HCT116 (cell line): Measurements from ENCODE around the gene BRINP3. TPM values are rescaled to one million over a fixed set of nuclear protein-coding genes. Genes with fewer than 3 reads are reported as not detected.

ENCODE experiments used
- ATAC-seq: fragments of 200-7000 bp; cut with Tn5 transposase; 2 replicates; pipeline ENCODE4 v1.9.1; 2020; ENCODE audit warnings: mild to moderate bottlenecking, moderate library complexity
- BruUV-seq: library from RNA; stranded (reverse); fragments of 400-500 nt; replicated peaks from 2 replicates; lab custom pipeline; 2021; lab: Mats Ljungman, UMichigan
- CTCF ChIA-PET: fragments of 300-600 bp; sonication (Branson Sonifier 250); formaldehyde crosslinking; loops from one replicate; lab custom pipeline; 2021; ENCODE audit warnings: antibody characterized with exemption; lab: Charles Lee
- POLR2A ChIA-PET: fragments of 300-600, 350-600 bp; sonication (Branson Sonifier 250); formaldehyde crosslinking; loops from one replicate; lab custom pipeline; 2021; ENCODE audit warnings: antibody characterized with exemption; lab: Charles Lee
- RAD21 ChIA-PET, 2 experiments: fragments of 300-600 bp; sonication (Branson Sonifier 250); formaldehyde crosslinking; loops; one replicate each; lab custom pipeline; 2023; ENCODE audit warnings: low total read pairs in 2 of 2; ENCODE audit not compliant: uncharacterized antibody in 2 of 2, unreplicated experiment in 2 of 2, low non-redundant PET in 1 of 2; lab: Charles Lee
- DNase-seq: peaks from one replicate; pipeline ENCODE4 v3.0.0-alpha.2; 2010; ENCODE audit warnings: low read depth, low spot score
- H2AFZ ChIP-seq: fragments of 200-600 bp; shearing (Covaris generic), sonication (generic); 2 replicates; pipeline ENCODE4 v1.6.1; 2017; ENCODE audit warnings: low read depth, mixed run types, mixed read lengths, antibody characterized with exemption, low read length; ENCODE audit not compliant: poor library complexity, severe bottlenecking
- H3K27ac ChIP-seq: 2 replicates; pipeline ENCODE4 v1.5.1; 2012; ENCODE audit warnings: low read depth, low read length
- H3K27me3 ChIP-seq: fragments of 200-600 bp; sonication (generic); 2 replicates; pipeline ENCODE4 v1.6.1; 2016; ENCODE audit warnings: mixed run types, low read length, mixed read lengths; ENCODE audit not compliant: insufficient read depth
- H3K36me3 ChIP-seq, 2 experiments: fragments of 200-500 bp in 1 of 2; fragments of 200-600 bp in 1 of 2; sonication (Bioruptor generic) in 1 of 2; sonication (generic) in 1 of 2; 2 replicates each; pipeline versions ENCODE4 v1.5.1 to v1.6.1; 2014 to 2016; ENCODE audit warnings: low read length in 2 of 2, inconsistent platforms in 1 of 2, mixed read lengths in 1 of 2, mixed run types in 1 of 2; ENCODE audit not compliant: insufficient read depth in 2 of 2, control insufficient read depth in 1 of 2
- H3K4me1 ChIP-seq, 2 experiments: fragments of 200-600 bp in 1 of 2; sonication (generic) in 1 of 2; 2 replicates each; pipeline versions ENCODE4 v1.5.1 to v1.6.1; 2012 to 2017; ENCODE audit warnings: low read length in 2 of 2, inconsistent platforms in 1 of 2, mild to moderate bottlenecking in 1 of 2, mixed read lengths in 1 of 2, mixed run types in 1 of 2, moderate library complexity in 1 of 2; ENCODE audit not compliant: insufficient read depth in 2 of 2, control insufficient read depth in 1 of 2
- H3K4me2 ChIP-seq: fragments of 200-600 bp; sonication (generic); 2 replicates; pipeline ENCODE4 v1.6.1; 2017; ENCODE audit warnings: mixed run types, low read length, mixed read lengths
- H3K4me3 ChIP-seq, 2 experiments: fragments of 200-600 bp in 1 of 2; sonication (generic) in 1 of 2; replicated peaks in 1 of 2; 2 replicates each; pipeline ENCODE4 v1.5.1; 2011 to 2016; ENCODE audit warnings: low read length in 2 of 2, control low read depth in 1 of 2, low read depth in 1 of 2, mild to moderate bottlenecking in 1 of 2, mixed read lengths in 1 of 2, mixed run types in 1 of 2
- H3K79me2 ChIP-seq: fragments of 200-600 bp; sonication (generic); 2 replicates; pipeline ENCODE4 v1.6.1; 2017; ENCODE audit warnings: mild to moderate bottlenecking, mixed run types, low read length, moderate library complexity, mixed read lengths; ENCODE audit not compliant: insufficient read depth
- H3K9ac ChIP-seq: fragments of 200-600 bp; sonication (generic); 2 replicates; pipeline ENCODE4 v1.6.1; 2016; ENCODE audit warnings: low read length, mixed read lengths
- H3K9me2 ChIP-seq: fragments of 200-600 bp; sonication (generic), shearing (Covaris generic); 2 replicates; pipeline ENCODE4 v1.6.1; 2017; ENCODE audit warnings: mixed run types, mild to moderate bottlenecking, moderate library complexity; ENCODE audit not compliant: insufficient read depth
- H3K9me3 ChIP-seq, 2 experiments: fragments of 200-500 bp in 1 of 2; fragments of 200-600 bp in 1 of 2; sonication (Bioruptor generic) in 1 of 2; sonication (generic) in 1 of 2; 2 replicates each; pipeline ENCODE4 v1.6.1; 2014 to 2017; ENCODE audit warnings: low read length in 2 of 2, mixed read lengths in 2 of 2, inconsistent platforms in 1 of 2, low read depth in 1 of 2, mild to moderate bottlenecking in 1 of 2, mixed run types in 1 of 2, moderate library complexity in 1 of 2; ENCODE audit not compliant: control insufficient read depth in 1 of 2, insufficient read depth in 1 of 2
- H4K20me1 ChIP-seq: fragments of 200-600 bp; sonication (generic), shearing (Covaris generic); 2 replicates; pipeline ENCODE4 v1.6.1; 2017; ENCODE audit warnings: mixed run types, mild to moderate bottlenecking, moderate library complexity; ENCODE audit not compliant: insufficient read depth
- CEBPB ChIP-seq: IDR thresholded peaks from 2 replicates; pipeline ENCODE4 v1.6.1; 2012; ENCODE audit warnings: low read depth
- EGR1 ChIP-seq: IDR thresholded peaks from 2 replicates; pipeline ENCODE4 v1.6.1; 2012; ENCODE audit warnings: low read depth
- EZH2 ChIP-seq: fragments of 200-600 bp; sonication (generic); IDR thresholded peaks from 2 replicates; pipeline ENCODE4 v1.6.1; 2017; ENCODE audit warnings: antibody characterized with exemption, mixed run types
- EZH2phosphoT487 ChIP-seq: fragments of 200-600 bp; IDR thresholded peaks from 2 replicates; pipeline ENCODE4 v1.6.1; 2018; ENCODE audit warnings: antibody characterized with exemption, borderline replicate concordance
- FOSL1 ChIP-seq: IDR thresholded peaks from 2 replicates; pipeline ENCODE4 v1.6.1; 2012; ENCODE audit warnings: low read depth
- JUND ChIP-seq: IDR thresholded peaks from 2 replicates; pipeline ENCODE4 v1.6.1; 2012
- POLR2A ChIP-seq: IDR thresholded peaks from 2 replicates; pipeline ENCODE4 v1.7.0; 2011; ENCODE audit warnings: borderline replicate concordance; ENCODE audit not compliant: insufficient read depth, insufficient read length; ENCODE audit errors: extremely low read depth
- POLR2AphosphoS5 ChIP-seq: IDR thresholded peaks from 2 replicates; pipeline ENCODE4 v1.6.1; 2011; ENCODE audit warnings: mild to moderate bottlenecking, low read depth, low read length, moderate library complexity
- RAD21 ChIP-seq: IDR thresholded peaks from 2 replicates; pipeline ENCODE4 v1.6.1; 2012; ENCODE audit warnings: low read depth, mild to moderate bottlenecking
- SIN3A ChIP-seq: IDR thresholded peaks from 2 replicates; pipeline ENCODE4 v1.6.1; 2012; ENCODE audit warnings: low read depth
- SP1 ChIP-seq: IDR thresholded peaks from 2 replicates; pipeline ENCODE4 v1.6.1; 2012; ENCODE audit warnings: low read depth
- SRF ChIP-seq: IDR thresholded peaks from 2 replicates; pipeline ENCODE4 v1.6.1; 2012; ENCODE audit warnings: low read depth
- YY1 ChIP-seq: IDR thresholded peaks from 2 replicates; pipeline ENCODE4 v1.6.1; 2011; ENCODE audit warnings: low read length, low read depth, moderate library complexity, mild to moderate bottlenecking; ENCODE audit not compliant: insufficient replicate concordance; ENCODE audit errors: extremely low read depth
- ZFX ChIP-seq: fragments of 450-650 bp; IDR thresholded peaks from 2 replicates; pipeline ENCODE4 v1.6.1; 2017
- ZNF274 ChIP-seq: fragments of 200-500 bp; sonication (Bioruptor generic); IDR thresholded peaks from 2 replicates; pipeline ENCODE4 v1.6.1; 2014; ENCODE audit warnings: mild to moderate bottlenecking, low read depth, low read length, inconsistent platforms
- intact Hi-C: fragments of 100-400 bp; cut with micrococcal nuclease; formaldehyde crosslinking; loops from 2 replicates; pipeline ENCODE4 v1.10.0; 2022
- total RNA-seq: library from RNA; stranded (reverse); gene quantifications from one replicate; pipeline ENCODE4 v1.2.1, GENCODE V29; 2021; ENCODE audit not compliant: unreplicated experiment
- TF ChIP-seq, protein P1 (sequence below): IDR thresholded peaks from 2 replicates; pipeline ENCODE4 v1.6.1; 2012
- TF ChIP-seq, protein P2 (sequence below), 3 experiments: fragments of 200-600 bp in 1 of 3; sonication (generic) in 1 of 3; IDR thresholded peaks in 2 of 3; conservative IDR thresholded peaks in 1 of 3; 2 replicates each; pipeline ENCODE4 v1.5.1; 2012 to 2017; ENCODE audit warnings: low read depth in 2 of 3, low read length in 2 of 3, antibody characterized with exemption in 1 of 3, borderline replicate concordance in 1 of 3, control low read depth in 1 of 3, mild to moderate bottlenecking in 1 of 3, mixed read lengths in 1 of 3, mixed run types in 1 of 3, moderate library complexity in 1 of 3; ENCODE audit not compliant: insufficient read depth in 1 of 3
- TF ChIP-seq, protein P3 (sequence below): IDR thresholded peaks from 2 replicates; pipeline ENCODE4 v1.6.1; 2012; ENCODE audit warnings: low read depth
- TF ChIP-seq, protein P4 (sequence below): IDR thresholded peaks from 2 replicates; pipeline ENCODE4 v1.6.1; 2012

Gene BRINP3
- total RNA-seq, 1 experiment from 2014 or later, result not detected

DNA sequence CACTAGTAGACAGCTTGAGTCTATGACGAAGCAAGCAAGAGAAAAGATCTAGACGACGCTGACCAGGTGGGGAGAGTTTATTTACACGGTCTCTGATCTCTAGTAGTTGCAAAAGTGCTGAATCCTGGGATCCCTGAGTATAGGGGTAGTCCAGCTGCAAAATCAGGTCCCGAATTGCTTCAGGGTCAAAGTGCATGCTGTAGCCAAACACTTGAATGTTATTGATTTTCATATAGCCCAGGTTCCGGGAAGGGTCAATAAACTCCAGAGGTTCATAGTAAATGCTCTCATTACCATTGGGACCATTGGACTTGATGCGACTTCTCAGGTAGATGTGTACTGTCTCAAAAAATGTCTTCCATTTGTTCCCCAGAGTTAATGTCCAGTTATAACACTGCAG lies 379.6 kb downstream of the BRINP3 start:
- no peaks in the 10 kb centered on the region for H4K20me1 ChIP-seq
- ChIA-PET POLR2A (no interaction called here), RAD21 (no interaction called here), CTCF (no interaction called here)
- intact Hi-C loops, result no loop called here
- no peak overlapping the region for H2AFZ ChIP-seq
- H3K27me3 ChIP-seq, result no peaks in the 10 kb centered on the region
- TF ChIP-seq ZNF274 (no peak), CEBPB (no peak), RAD21 (no peak), SP1 (no peak), EZH2phosphoT487 (no peak), YY1 (no peak), EGR1 (no peak), EZH2 (no peak), JUND (no peak), POLR2A (no peak), POLR2AphosphoS5 (no peak), SIN3A (no peak), SRF (no peak), ZFX (no peak), FOSL1 (no peak)
- TF ChIP-seq, protein P1, sequence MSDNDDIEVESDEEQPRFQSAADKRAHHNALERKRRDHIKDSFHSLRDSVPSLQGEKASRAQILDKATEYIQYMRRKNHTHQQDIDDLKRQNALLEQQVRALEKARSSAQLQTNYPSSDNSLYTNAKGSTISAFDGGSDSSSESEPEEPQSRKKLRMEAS, result no peak
- TF ChIP-seq, protein P2, sequence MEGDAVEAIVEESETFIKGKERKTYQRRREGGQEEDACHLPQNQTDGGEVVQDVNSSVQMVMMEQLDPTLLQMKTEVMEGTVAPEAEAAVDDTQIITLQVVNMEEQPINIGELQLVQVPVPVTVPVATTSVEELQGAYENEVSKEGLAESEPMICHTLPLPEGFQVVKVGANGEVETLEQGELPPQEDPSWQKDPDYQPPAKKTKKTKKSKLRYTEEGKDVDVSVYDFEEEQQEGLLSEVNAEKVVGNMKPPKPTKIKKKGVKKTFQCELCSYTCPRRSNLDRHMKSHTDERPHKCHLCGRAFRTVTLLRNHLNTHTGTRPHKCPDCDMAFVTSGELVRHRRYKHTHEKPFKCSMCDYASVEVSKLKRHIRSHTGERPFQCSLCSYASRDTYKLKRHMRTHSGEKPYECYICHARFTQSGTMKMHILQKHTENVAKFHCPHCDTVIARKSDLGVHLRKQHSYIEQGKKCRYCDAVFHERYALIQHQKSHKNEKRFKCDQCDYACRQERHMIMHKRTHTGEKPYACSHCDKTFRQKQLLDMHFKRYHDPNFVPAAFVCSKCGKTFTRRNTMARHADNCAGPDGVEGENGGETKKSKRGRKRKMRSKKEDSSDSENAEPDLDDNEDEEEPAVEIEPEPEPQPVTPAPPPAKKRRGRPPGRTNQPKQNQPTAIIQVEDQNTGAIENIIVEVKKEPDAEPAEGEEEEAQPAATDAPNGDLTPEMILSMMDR (IDR thresholded peaks at IDR 0.05 in 2 of 3, conservative IDR thresholded peaks at IDR 0.05 in 1 of 3; ENCODE audit: borderline replicate concordance in 1 of 3, insufficient read depth in 1 of 3, low read depth in 2 of 3, low read length in 2 of 3), result no peak
- TF ChIP-seq, protein P3, sequence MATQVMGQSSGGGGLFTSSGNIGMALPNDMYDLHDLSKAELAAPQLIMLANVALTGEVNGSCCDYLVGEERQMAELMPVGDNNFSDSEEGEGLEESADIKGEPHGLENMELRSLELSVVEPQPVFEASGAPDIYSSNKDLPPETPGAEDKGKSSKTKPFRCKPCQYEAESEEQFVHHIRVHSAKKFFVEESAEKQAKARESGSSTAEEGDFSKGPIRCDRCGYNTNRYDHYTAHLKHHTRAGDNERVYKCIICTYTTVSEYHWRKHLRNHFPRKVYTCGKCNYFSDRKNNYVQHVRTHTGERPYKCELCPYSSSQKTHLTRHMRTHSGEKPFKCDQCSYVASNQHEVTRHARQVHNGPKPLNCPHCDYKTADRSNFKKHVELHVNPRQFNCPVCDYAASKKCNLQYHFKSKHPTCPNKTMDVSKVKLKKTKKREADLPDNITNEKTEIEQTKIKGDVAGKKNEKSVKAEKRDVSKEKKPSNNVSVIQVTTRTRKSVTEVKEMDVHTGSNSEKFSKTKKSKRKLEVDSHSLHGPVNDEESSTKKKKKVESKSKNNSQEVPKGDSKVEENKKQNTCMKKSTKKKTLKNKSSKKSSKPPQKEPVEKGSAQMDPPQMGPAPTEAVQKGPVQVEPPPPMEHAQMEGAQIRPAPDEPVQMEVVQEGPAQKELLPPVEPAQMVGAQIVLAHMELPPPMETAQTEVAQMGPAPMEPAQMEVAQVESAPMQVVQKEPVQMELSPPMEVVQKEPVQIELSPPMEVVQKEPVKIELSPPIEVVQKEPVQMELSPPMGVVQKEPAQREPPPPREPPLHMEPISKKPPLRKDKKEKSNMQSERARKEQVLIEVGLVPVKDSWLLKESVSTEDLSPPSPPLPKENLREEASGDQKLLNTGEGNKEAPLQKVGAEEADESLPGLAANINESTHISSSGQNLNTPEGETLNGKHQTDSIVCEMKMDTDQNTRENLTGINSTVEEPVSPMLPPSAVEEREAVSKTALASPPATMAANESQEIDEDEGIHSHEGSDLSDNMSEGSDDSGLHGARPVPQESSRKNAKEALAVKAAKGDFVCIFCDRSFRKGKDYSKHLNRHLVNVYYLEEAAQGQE, result no peak
- TF ChIP-seq, protein P4, sequence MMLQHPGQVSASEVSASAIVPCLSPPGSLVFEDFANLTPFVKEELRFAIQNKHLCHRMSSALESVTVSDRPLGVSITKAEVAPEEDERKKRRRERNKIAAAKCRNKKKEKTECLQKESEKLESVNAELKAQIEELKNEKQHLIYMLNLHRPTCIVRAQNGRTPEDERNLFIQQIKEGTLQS, result no peak
- no TSS peak for BruUV-seq
- H3K27ac ChIP-seq, result no peak overlapping the region
- H3K4me2 ChIP-seq, result no peak overlapping the region
- no peaks in the 10 kb centered on the region for H3K9me2 ChIP-seq
- no peaks in the 10 kb centered on the region for H3K9me3 ChIP-seq
- H3K4me3 ChIP-seq, result no peak overlapping the region
- ATAC-seq (no peak), DNase-seq (no peak)
- H3K4me1 ChIP-seq, result no peaks in the 10 kb centered on the region
- H3K79me2 ChIP-seq, result no peaks in the 10 kb centered on the region
- H3K9ac ChIP-seq, result no peak overlapping the region
- no peaks in the 10 kb centered on the region for H3K36me3 ChIP-seq
